ENCODE data around the gene RPS6KA2. TPM values are rescaled to one million over a fixed set of nuclear protein-coding genes. Genes with fewer than 3 reads are reported as not detected.
"Not testable (repeated sequence)": the region's sequence is repeated elsewhere in the genome, so short reads cannot be mapped to it uniquely, and the experiment has no call there.

The RPS6KA2 gene
- total RNA-seq, 1 experiment from 2014 or later: 7.2 TPM

DNA sequence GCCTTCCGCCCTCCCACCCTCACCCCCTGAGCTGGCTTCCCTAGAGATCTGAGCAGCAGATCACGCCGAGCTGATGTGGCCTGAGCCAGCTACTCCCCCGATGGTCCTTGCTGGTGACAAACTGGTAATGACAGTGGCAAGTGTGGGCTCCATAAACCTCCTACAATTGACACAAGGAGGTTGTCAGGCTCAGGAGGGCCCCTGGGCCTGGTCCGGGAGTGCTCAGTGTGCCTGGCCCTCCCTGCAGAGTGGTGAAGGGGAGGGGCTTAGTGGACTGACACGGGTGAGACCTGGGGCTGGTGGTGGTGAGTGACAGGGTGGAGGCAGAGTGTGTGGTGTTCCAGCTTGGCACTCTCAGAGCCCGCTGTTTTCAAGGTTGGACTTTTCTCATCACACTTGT, 221.7 kb downstream of the RPS6KA2 start:
- no peaks in the 10 kb centered on the region for H3K27me3 ChIP-seq (ENCODE audit: low read length)
- no peak overlapping the region for H3K27ac ChIP-seq (ENCODE audit: low read length)
- no peaks in the 10 kb centered on the region for H4K20me1 ChIP-seq (ENCODE audit: insufficient read depth, low read depth, low read length)
- no peak overlapping the region for H2AFZ ChIP-seq (ENCODE audit: low read length)
- H3K4me2 ChIP-seq (ENCODE audit: low read depth, low read length, poor library complexity, severe bottlenecking): no peak overlapping the region
- no peaks in the 10 kb centered on the region for H3K9me2 ChIP-seq (replicated peaks; ENCODE audit: insufficient read depth, low read length)
- H3K4me1 ChIP-seq (ENCODE audit: low read length): peaks cover 16% of the 10 kb centered on the region
- H3K9me3 ChIP-seq (ENCODE audit: low read length): no peaks in the 10 kb centered on the region
- H3K79me2 ChIP-seq (ENCODE audit: low read length): no peaks in the 10 kb centered on the region
- H3K9ac ChIP-seq (ENCODE audit: low read length): no peak overlapping the region
- no peak for DNase-seq
- H3K4me3 ChIP-seq (ENCODE audit: low read length): no peak overlapping the region
- no peaks in the 10 kb centered on the region for H3K36me3 ChIP-seq (ENCODE audit: insufficient read depth, low read length)

DNA sequence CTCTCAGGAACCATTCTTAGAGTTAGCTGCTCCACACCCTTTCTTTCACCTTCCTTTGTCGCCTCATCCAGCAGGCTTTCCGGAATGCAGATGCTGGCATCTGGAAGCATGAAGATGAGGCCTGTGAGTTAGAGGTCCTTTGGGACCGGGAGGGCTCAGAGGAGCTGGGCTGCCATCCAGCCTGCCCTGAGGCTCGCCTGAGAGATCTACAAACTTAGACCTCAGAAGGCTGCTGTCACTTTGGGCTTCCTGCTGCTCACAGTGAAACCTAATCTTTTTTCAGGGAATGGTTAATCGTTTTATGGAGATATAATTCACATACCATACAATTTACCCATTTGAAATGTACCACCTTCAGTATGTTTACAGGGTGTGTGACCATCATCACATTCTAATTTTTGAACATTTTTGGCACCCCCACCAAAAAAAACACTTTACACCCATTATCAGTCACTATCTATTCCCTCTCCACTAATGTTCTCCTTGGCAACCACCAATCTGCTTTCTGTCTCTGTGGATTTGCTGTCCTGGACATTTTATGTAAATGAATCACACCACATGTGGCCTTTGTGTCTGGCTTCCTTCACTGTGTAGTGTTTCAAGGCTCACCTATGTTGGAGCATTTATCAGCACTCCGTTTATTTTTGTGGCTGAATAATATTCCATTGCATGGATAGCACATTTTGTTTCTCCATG, 224.3 kb downstream of the RPS6KA2 start:
- Histone ChIP-seq H3K27ac (ENCODE audit: low read length) (no peak overlapping the region), H3K36me3 (ENCODE audit: insufficient read depth, low read length) (no peaks in the 10 kb centered on the region), H4K20me1 (ENCODE audit: insufficient read depth, low read depth, low read length) (no peaks in the 10 kb centered on the region), H3K79me2 (ENCODE audit: low read length) (no peaks in the 10 kb centered on the region), H3K9ac (ENCODE audit: low read length) (no peak overlapping the region), H3K27me3 (ENCODE audit: low read length) (no peaks in the 10 kb centered on the region), H2AFZ (ENCODE audit: low read length) (no peak overlapping the region), H3K4me3 (ENCODE audit: low read length) (no peak overlapping the region), H3K9me2 (replicated peaks; ENCODE audit: insufficient read depth, low read length) (no peaks in the 10 kb centered on the region), H3K9me3 (ENCODE audit: low read length) (no peaks in the 10 kb centered on the region), H3K4me1 (ENCODE audit: low read length) (peaks cover 16% of the 10 kb centered on the region), H3K4me2 (ENCODE audit: low read depth, low read length, poor library complexity, severe bottlenecking) (no peak overlapping the region)
- no peak for DNase-seq

DNA sequence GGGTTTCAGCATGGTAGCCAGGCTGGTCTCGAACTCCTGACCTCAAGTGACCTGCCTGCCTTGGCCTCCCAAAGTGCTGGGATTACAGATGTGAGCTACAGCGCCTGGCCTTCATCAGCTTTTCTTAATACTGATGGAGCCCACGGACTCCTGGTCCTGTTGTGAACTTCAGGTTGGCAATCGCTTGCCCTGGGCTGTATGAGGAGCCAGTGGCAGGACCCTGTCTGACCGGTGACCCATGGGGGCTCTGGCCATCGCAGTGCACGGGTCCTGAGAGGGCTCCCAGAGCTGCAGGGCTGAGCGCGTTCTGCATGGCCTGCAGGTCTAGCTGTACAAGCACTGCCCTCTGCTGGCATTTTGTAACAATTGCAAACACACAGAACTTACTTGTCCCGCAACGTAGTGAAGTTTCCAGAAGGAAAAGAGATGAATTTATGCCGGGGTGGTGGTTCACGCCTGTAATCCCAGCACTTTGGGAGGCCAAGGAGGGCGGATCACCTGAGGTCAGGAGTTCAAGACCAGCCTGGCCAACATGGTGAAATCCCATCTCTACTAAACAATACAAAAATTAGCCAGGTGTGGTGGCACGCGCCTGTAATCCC, 226.3 kb downstream of the RPS6KA2 start:
- not testable (repeated sequence) for H3K27ac ChIP-seq (ENCODE audit: low read length); H3K9ac ChIP-seq (ENCODE audit: low read length); H3K9me3 ChIP-seq (ENCODE audit: low read length); H4K20me1 ChIP-seq (ENCODE audit: insufficient read depth, low read depth, low read length); H3K27me3 ChIP-seq (ENCODE audit: low read length); H2AFZ ChIP-seq (ENCODE audit: low read length); H3K9me2 ChIP-seq (replicated peaks; ENCODE audit: insufficient read depth, low read length); H3K79me2 ChIP-seq (ENCODE audit: low read length); H3K36me3 ChIP-seq (ENCODE audit: insufficient read depth, low read length); H3K4me2 ChIP-seq (ENCODE audit: low read depth, low read length, poor library complexity, severe bottlenecking); H3K4me3 ChIP-seq (ENCODE audit: low read length)
- DNase-seq: peak; percentile 86
- H3K4me1 ChIP-seq (ENCODE audit: low read length): peaks cover 16% of the 10 kb centered on the region

DNA sequence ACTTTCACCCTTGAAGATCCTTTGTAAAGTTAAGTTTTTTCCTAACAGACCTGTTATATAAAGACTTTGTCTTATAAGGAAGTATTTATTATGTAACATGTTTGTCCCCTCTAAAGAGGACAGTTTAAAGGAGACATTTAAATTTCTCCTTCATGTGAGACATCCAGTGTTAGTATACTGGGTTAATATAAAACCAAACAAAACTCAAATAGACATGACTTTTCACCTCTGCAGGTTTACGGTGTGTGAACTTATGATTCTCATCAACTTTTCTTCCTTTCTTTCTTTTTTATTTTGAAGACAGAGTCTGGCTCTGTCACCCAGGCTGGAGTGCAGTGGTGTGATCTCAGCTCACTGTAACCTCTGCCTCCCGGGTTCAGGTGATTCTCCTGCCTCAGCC, 226.9 kb downstream of the RPS6KA2 start:
- no peak overlapping the region for H3K4me3 ChIP-seq (ENCODE audit: low read length)
- H2AFZ ChIP-seq (ENCODE audit: low read length): no peak overlapping the region
- no peaks in the 10 kb centered on the region for H3K79me2 ChIP-seq (ENCODE audit: low read length)
- no peak overlapping the region for H3K27ac ChIP-seq (ENCODE audit: low read length)
- H3K9me2 ChIP-seq (replicated peaks; ENCODE audit: insufficient read depth, low read length): no peaks in the 10 kb centered on the region
- no peaks in the 10 kb centered on the region for H4K20me1 ChIP-seq (ENCODE audit: insufficient read depth, low read depth, low read length)
- H3K4me2 ChIP-seq (ENCODE audit: low read depth, low read length, poor library complexity, severe bottlenecking): no peak overlapping the region
- H3K4me1 ChIP-seq (ENCODE audit: low read length): peaks cover 16% of the 10 kb centered on the region
- H3K36me3 ChIP-seq (ENCODE audit: insufficient read depth, low read length): no peaks in the 10 kb centered on the region
- no peaks in the 10 kb centered on the region for H3K27me3 ChIP-seq (ENCODE audit: low read length)
- H3K9ac ChIP-seq (ENCODE audit: low read length): no peak overlapping the region
- H3K9me3 ChIP-seq (ENCODE audit: low read length): no peaks in the 10 kb centered on the region
- no peak for DNase-seq

DNA sequence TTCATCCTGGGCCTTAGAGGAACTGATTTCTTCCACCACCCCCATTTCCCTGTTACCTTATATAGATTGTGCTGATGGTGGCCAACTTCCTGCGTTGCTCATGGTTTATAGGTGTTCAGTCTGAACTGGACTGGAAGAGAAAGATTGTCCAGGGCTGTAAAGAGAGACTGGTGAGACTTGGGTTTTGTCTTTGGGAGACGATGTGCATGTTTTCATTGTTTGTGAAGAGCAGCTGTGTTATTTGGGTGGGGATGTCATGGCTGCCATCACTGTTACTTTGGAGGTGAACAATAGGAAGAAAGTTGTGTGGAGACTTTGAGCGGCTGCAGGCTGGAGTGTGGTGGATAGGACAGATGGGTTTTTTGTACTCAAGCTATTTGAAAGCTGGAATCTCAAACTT, 228.7 kb downstream of the RPS6KA2 start:
- H3K9me2 ChIP-seq (replicated peaks; ENCODE audit: insufficient read depth, low read length): no peaks in the 10 kb centered on the region
- 0 out of 2 replicates have a peak overlapping the region, but pooled peaks have one; percentile 2 for H2AFZ ChIP-seq (ENCODE audit: low read length)
- no peak overlapping the region for H3K27ac ChIP-seq (ENCODE audit: low read length)
- DNase-seq: no peak
- H3K9me3 ChIP-seq (ENCODE audit: low read length): no peaks in the 10 kb centered on the region
- no peaks in the 10 kb centered on the region for H3K27me3 ChIP-seq (ENCODE audit: low read length)
- no peaks in the 10 kb centered on the region for H3K79me2 ChIP-seq (ENCODE audit: low read length)
- H4K20me1 ChIP-seq (ENCODE audit: insufficient read depth, low read depth, low read length): no peaks in the 10 kb centered on the region
- peaks cover 16% of the 10 kb centered on the region for H3K4me1 ChIP-seq (ENCODE audit: low read length)
- no peak overlapping the region for H3K4me2 ChIP-seq (ENCODE audit: low read depth, low read length, poor library complexity, severe bottlenecking)
- no peaks in the 10 kb centered on the region for H3K36me3 ChIP-seq (ENCODE audit: insufficient read depth, low read length)
- H3K4me3 ChIP-seq (ENCODE audit: low read length): no peak overlapping the region
- no peak overlapping the region for H3K9ac ChIP-seq (ENCODE audit: low read length)

DNA sequence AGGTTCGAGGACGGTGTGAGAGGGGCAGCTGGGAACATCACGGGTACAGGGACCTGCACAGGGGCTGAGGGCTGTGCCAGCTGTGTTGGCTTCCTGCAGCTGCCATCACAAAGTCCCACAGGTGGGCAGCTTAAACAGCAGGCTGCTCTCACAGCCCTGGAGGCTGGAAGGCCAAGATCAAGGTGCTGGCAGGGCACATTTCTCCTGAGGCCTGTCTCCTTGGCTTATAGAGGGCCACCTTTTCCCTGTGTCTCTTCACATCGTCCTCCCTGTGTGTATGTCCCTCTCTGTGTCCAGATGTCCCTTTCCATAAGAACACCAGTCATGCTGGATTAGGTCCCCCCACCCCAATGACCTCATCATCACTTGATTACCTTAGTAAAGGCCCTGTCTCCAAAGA, 229.2 kb downstream of the RPS6KA2 start:
- Histone ChIP-seq H3K36me3 (ENCODE audit: insufficient read depth, low read length) (no peaks in the 10 kb centered on the region), H3K27me3 (ENCODE audit: low read length) (no peaks in the 10 kb centered on the region), H3K27ac (ENCODE audit: low read length) (no peak overlapping the region), H3K4me2 (ENCODE audit: low read depth, low read length, poor library complexity, severe bottlenecking) (no peak overlapping the region), H2AFZ (ENCODE audit: low read length) (no peak overlapping the region), H3K9me3 (ENCODE audit: low read length) (no peaks in the 10 kb centered on the region), H4K20me1 (ENCODE audit: insufficient read depth, low read depth, low read length) (no peaks in the 10 kb centered on the region), H3K4me1 (ENCODE audit: low read length) (peaks cover 12% of the 10 kb centered on the region), H3K4me3 (ENCODE audit: low read length) (no peak overlapping the region), H3K79me2 (ENCODE audit: low read length) (no peaks in the 10 kb centered on the region), H3K9ac (ENCODE audit: low read length) (no peak overlapping the region), H3K9me2 (replicated peaks; ENCODE audit: insufficient read depth, low read length) (no peaks in the 10 kb centered on the region)
- no peak for DNase-seq

DNA sequence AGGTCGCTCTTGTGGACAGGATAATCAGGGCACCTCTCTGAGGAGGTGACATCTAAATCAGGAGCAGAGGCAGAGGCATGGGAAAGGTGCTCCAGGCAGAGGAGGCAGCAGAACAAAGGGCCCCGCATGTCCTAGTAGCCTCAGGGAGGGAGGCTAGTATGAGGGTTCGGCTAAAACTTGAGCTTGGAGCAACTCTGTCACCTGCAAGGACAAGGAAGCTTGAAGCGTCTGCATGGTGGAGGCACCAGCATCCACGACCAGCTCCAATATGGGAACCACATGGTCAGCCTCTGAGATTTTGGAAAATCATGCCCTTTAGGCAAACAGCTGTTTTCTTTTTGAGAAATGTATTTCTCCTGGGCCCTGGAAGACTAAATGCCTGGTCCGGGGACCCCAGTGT, 231.3 kb downstream of the RPS6KA2 start:
- Histone ChIP-seq H3K9me2 (replicated peaks; ENCODE audit: insufficient read depth, low read length) (no peaks in the 10 kb centered on the region), H3K4me1 (ENCODE audit: low read length) (no peaks in the 10 kb centered on the region), H3K36me3 (ENCODE audit: insufficient read depth, low read length) (no peaks in the 10 kb centered on the region), H3K9ac (ENCODE audit: low read length) (no peak overlapping the region), H2AFZ (ENCODE audit: low read length) (no peak overlapping the region), H3K79me2 (ENCODE audit: low read length) (no peaks in the 10 kb centered on the region), H3K27me3 (ENCODE audit: low read length) (no peaks in the 10 kb centered on the region), H3K27ac (ENCODE audit: low read length) (no peak overlapping the region), H3K4me2 (ENCODE audit: low read depth, low read length, poor library complexity, severe bottlenecking) (no peak overlapping the region), H3K4me3 (ENCODE audit: low read length) (no peak overlapping the region), H3K9me3 (ENCODE audit: low read length) (no peaks in the 10 kb centered on the region), H4K20me1 (ENCODE audit: insufficient read depth, low read depth, low read length) (no peaks in the 10 kb centered on the region)
- no peak for DNase-seq

DNA sequence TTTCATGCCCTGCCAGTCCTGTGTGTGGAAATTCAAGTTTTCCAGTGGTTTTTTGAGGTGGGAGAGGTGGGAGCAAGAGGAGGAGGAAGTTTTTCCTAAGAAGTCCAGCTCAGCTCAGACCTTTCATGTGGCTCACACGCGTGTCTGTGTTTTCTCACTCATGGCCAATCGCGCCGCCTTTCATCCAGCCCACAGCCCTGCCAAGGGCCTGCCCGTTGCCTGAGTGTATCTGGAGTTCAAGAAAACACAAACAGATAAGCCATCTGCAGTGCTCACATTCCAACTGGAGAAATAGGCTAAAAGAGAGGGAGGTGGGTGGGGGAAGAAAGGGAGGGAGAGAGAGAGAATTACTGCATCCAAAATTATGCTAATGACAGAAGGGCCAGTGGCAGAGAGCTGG, 231.7 kb downstream of the RPS6KA2 start:
- H3K4me2 ChIP-seq (ENCODE audit: low read depth, low read length, poor library complexity, severe bottlenecking): no peak overlapping the region
- H4K20me1 ChIP-seq (ENCODE audit: insufficient read depth, low read depth, low read length): no peaks in the 10 kb centered on the region
- no peak overlapping the region for H3K27ac ChIP-seq (ENCODE audit: low read length)
- H3K9ac ChIP-seq (ENCODE audit: low read length): no peak overlapping the region
- H3K4me3 ChIP-seq (ENCODE audit: low read length): no peak overlapping the region
- H3K79me2 ChIP-seq (ENCODE audit: low read length): no peaks in the 10 kb centered on the region
- no peak overlapping the region for H2AFZ ChIP-seq (ENCODE audit: low read length)
- no peak for DNase-seq
- H3K27me3 ChIP-seq (ENCODE audit: low read length): no peaks in the 10 kb centered on the region
- no peaks in the 10 kb centered on the region for H3K9me2 ChIP-seq (replicated peaks; ENCODE audit: insufficient read depth, low read length)
- no peaks in the 10 kb centered on the region for H3K36me3 ChIP-seq (ENCODE audit: insufficient read depth, low read length)
- no peaks in the 10 kb centered on the region for H3K9me3 ChIP-seq (ENCODE audit: low read length)
- no peaks in the 10 kb centered on the region for H3K4me1 ChIP-seq (ENCODE audit: low read length)
